ENCODE measurements around the gene SPART. TPM values are rescaled to one million over a fixed set of nuclear protein-coding genes. Genes with fewer than 3 reads are reported as not detected.

SPART gene
- total RNA-seq, 4 donors from 2014 or later: 95.1 to 157 (median 122) TPM

DNA sequence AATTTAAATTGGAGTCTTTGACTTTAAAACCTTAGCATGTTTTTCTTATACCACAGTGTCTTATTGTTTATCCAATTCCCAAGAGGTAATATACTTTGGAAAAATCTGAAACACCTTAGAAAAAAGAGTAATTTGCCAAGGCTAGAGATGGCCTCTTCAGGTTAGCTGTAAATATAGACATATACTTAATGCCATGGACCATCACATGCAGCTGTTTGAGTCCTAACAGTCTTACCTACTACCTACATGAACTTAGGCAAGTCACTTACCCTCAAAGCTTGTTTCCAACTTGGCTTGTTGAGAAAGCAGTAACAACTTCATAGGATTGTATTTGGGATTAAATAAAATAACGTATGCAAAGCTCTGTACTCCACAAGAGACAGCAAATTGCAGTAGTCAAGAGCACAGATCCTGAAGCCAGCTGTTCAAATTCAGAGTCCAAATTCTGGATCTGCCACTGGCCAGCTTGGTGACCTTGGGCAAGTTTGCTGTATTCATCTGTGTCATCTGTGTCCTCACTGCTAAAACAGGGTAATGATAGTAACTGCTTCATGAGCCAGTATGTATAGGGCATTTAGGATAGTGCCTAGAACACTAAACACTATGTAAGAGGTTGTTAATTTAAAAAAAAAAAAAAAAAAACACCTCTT lies 13.2 kb upstream of the SPART start:
- no peaks in the 10 kb centered on the region for H3K9me3 ChIP-seq
- WGBS: 90% methylated on average over 1 of the region's 1 CpG
- no peaks in the 10 kb centered on the region for H3K27me3 ChIP-seq
- intact Hi-C loops (cut with DNase I): no loop called here
- TF ChIP-seq POLR2AphosphoS5 (IDR thresholded peaks at IDR 0.05) (no peak), CTCF (IDR thresholded peaks at IDR 0.05) (no peak), POLR2A (IDR thresholded peaks at IDR 0.05; ENCODE audit: low read depth) (no peak), EP300 (IDR thresholded peaks at IDR 0.05) (no peak)
- no peak overlapping the region for H3K4me3 ChIP-seq
- no peaks in the 10 kb centered on the region for H3K36me3 ChIP-seq
- H3K27ac ChIP-seq (replicated peaks in 1 of 4): peak overlapping the region in 3 of 4 donors; percentile 64 to 69 (median 68)
- peaks cover 0 to 54% (median 45%) of the 10 kb centered on the region in 4 donors for H3K4me1 ChIP-seq
- DNase-seq (ENCODE audit: extremely low spot score): no peak

- intact Hi-C loops (cut with DNase I): no loop called here
- 30% methylated on average over 3 of the region's 3 CpGs for WGBS
- no peak for TF ChIP-seq POLR2AphosphoS5 (IDR thresholded peaks at IDR 0.05)
- no peak for TF ChIP-seq CTCF (IDR thresholded peaks at IDR 0.05)
- no peak for TF ChIP-seq POLR2A (IDR thresholded peaks at IDR 0.05; ENCODE audit: low read depth)
- TF ChIP-seq EP300 (IDR thresholded peaks at IDR 0.05): no peak
- H3K9me3 ChIP-seq: no peaks in the 10 kb centered on the region
- peak overlapping the region; percentile 57 to 69 (median 66) for H3K27ac ChIP-seq (replicated peaks in 1 of 4)
- no peaks in the 10 kb centered on the region for H3K36me3 ChIP-seq
- no peak for DNase-seq (ENCODE audit: extremely low spot score)
- H3K4me3 ChIP-seq: peak overlapping the region in 1 of 4 donors; percentile 2
- peaks cover 0 to 53% (median 46%) of the 10 kb centered on the region in 4 donors for H3K4me1 ChIP-seq
- H3K27me3 ChIP-seq: no peaks in the 10 kb centered on the region
Observed at GRCh38 chr13:36358175-36358718, 12.1 kb upstream of the SPART start.

DNA sequence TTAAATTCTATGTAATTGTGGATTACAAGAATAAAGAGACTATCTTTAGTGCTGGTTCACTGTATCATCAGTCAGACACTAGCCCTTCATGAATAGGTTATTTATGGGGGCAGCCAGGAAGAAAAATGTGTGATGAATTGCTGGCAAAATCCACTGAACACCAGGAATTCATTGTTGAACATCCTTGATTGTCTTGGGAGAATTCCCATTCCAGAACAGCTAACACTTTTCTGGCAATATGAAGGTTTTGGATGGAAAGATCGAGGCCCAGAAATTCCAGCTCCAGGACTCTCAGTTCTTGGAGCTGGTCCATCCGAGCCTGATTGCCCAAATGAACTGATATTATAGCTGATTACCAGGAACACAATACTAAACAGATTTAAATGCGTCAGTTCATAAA lies 11.5 kb upstream of the SPART start:
- peaks cover 0 to 52% (median 47%) of the 10 kb centered on the region in 4 donors for H3K4me1 ChIP-seq
- no peak for DNase-seq (ENCODE audit: extremely low spot score)
- H3K9me3 ChIP-seq: no peaks in the 10 kb centered on the region
- H3K27ac ChIP-seq (replicated peaks in 1 of 4): peak overlapping the region; percentile 57 to 69 (median 66)
- intact Hi-C loops (cut with DNase I): no loop called here
- no peaks in the 10 kb centered on the region for H3K27me3 ChIP-seq
- TF ChIP-seq EP300 (IDR thresholded peaks at IDR 0.05) (peak; percentile 14), POLR2AphosphoS5 (IDR thresholded peaks at IDR 0.05) (peak in 1 of 2 donors; percentile 37), POLR2A (IDR thresholded peaks at IDR 0.05; ENCODE audit: low read depth) (no peak)
- peak overlapping the region in 1 of 4 donors; percentile 2 for H3K4me3 ChIP-seq
- 23% methylated on average over 3 of the region's 3 CpGs for WGBS
- H3K36me3 ChIP-seq: no peaks in the 10 kb centered on the region

DNA sequence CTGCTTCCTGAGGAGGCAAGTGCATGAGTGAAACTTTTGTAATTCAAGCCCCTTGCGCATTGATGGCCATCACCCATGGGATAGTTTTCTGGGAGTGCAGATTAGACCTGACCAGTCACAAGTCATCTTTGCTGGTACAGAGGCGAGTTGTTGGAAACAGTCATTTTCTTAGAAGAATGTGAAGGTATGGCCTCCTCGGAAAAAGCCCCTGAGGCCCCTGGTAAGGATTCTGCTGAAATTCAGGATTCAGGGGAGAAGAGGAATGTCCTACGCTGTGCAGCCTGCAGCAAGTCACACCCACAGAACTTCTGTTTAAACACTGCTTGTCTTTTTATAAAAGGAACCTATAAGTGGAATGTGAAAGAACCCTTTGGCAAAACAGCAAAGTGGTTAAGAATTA lies 11.0 kb upstream of the SPART start:
- WGBS: 49% methylated on average over 4 of the region's 4 CpGs
- H3K9me3 ChIP-seq: no peaks in the 10 kb centered on the region
- no peak for DNase-seq (ENCODE audit: extremely low spot score)
- H3K4me3 ChIP-seq: peak overlapping the region in 1 of 4 donors; percentile 2
- H3K27ac ChIP-seq (replicated peaks in 1 of 4): peak overlapping the region; percentile 57 to 69 (median 66)
- intact Hi-C loops (cut with DNase I): no loop called here
- H3K4me1 ChIP-seq: peaks cover 0 to 54% (median 44%) of the 10 kb centered on the region in 4 donors
- no peaks in the 10 kb centered on the region for H3K36me3 ChIP-seq
- TF ChIP-seq POLR2A (IDR thresholded peaks at IDR 0.05; ENCODE audit: low read depth): no peak
- TF ChIP-seq CTCF (IDR thresholded peaks at IDR 0.05): no peak
- no peak for TF ChIP-seq POLR2AphosphoS5 (IDR thresholded peaks at IDR 0.05)
- no peak for TF ChIP-seq EP300 (IDR thresholded peaks at IDR 0.05)
- no peaks in the 10 kb centered on the region for H3K27me3 ChIP-seq

DNA sequence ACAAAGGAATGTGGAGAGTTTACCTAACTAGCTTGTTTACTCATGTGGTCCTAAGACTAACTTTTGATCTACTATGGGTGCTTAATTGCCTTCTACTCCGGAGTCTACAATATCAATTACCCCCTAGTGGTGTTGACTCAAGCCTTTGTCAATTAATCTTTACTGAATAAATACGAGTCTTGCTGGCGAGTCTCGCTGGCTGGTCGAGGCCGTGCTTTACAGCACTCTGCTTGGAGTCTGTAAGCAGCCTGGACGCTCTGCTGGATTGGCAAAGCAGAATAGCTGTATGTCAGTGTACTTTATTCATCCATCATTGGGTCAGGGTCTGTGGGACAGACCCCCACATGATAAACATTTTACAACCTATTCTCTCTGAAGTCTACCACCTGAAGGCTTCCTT lies 9.9 kb upstream of the SPART start:
- Histone ChIP-seq H3K4me1 (peaks cover 0 to 54% (median 43%) of the 10 kb centered on the region in 4 donors), H3K9me3 (no peaks in the 10 kb centered on the region), H3K4me3 (no peak overlapping the region), H3K27me3 (no peaks in the 10 kb centered on the region), H3K36me3 (no peaks in the 10 kb centered on the region), H3K27ac (replicated peaks in 1 of 4) (peak overlapping the region in 1 of 4 donors; percentile 57)
- intact Hi-C loops (cut with DNase I): no loop called here
- DNase-seq (ENCODE audit: extremely low spot score): no peak
- TF ChIP-seq POLR2AphosphoS5 (IDR thresholded peaks at IDR 0.05) (no peak), CTCF (IDR thresholded peaks at IDR 0.05) (no peak), POLR2A (IDR thresholded peaks at IDR 0.05; ENCODE audit: low read depth) (no peak), EP300 (IDR thresholded peaks at IDR 0.05) (no peak)
- 86% methylated on average over 7 of the region's 7 CpGs for WGBS
